WTC11 (cell line): Measurements from ENCODE around the gene METTL4. TPM values are rescaled to one million over a fixed set of nuclear protein-coding genes. Genes with fewer than 3 reads are reported as not detected.

Experiments used
- ATAC-seq: fragments of 200-7000 bp; cut with Tn5 transposase; 2 replicates; pipeline ENCODE4 v1.10.0; 2021; ENCODE audit warnings: mild to moderate bottlenecking, moderate library complexity
- CTCF ChIA-PET: fragments of 300-600 bp; sonication (Branson Sonifier 250); formaldehyde crosslinking; loops from one replicate; lab custom pipeline; 2021; ENCODE audit warnings: antibody characterized with exemption; lab: Charles Lee
- POLR2A ChIA-PET: fragments of 350-600 bp; sonication (Branson Sonifier 250); formaldehyde crosslinking; loops from one replicate; lab custom pipeline; 2021; ENCODE audit warnings: antibody characterized with exemption; lab: Charles Lee
- DNase-seq: peaks from one replicate; pipeline ENCODE4 v3.0.0; 2021; ENCODE audit warnings: low spot score
- H3K27ac Mint-ChIP-seq: 2 replicates; pipeline ENCODE4 v1.8.0; 2021; ENCODE audit warnings: mixed read lengths
- H3K27me3 Mint-ChIP-seq: 2 replicates; pipeline ENCODE4 v1.8.0; 2021; ENCODE audit warnings: low read depth, mild to moderate bottlenecking, moderate library complexity, mixed read lengths
- H3K36me3 Mint-ChIP-seq: 2 replicates; pipeline ENCODE4 v1.8.0; 2021; ENCODE audit warnings: mixed read lengths
- H3K4me1 Mint-ChIP-seq: 2 replicates; pipeline ENCODE4 v1.8.0; 2022; ENCODE audit warnings: mixed read lengths
- H3K4me3 Mint-ChIP-seq: 2 replicates; pipeline ENCODE4 v1.8.0; 2021; ENCODE audit warnings: mild to moderate bottlenecking, moderate library complexity, mixed read lengths
- H3K9me3 Mint-ChIP-seq: 2 replicates; pipeline ENCODE4 v1.8.0; 2021; ENCODE audit warnings: mixed read lengths
- AFF4 ChIP-seq: sonication (generic); formaldehyde crosslinking; IDR thresholded peaks from 2 replicates; pipeline ENCODE4 v1.8.1; 2023; ENCODE audit warnings: mild to moderate bottlenecking, missing genetic modification reagents, borderline replicate concordance
- AR ChIP-seq: fragments of 250-450 bp; sonication (Bioruptor Pico); IDR thresholded peaks from 2 replicates; pipeline ENCODE4 v1.9.0; 2021; ENCODE audit warnings: mild to moderate bottlenecking
- ATF1 ChIP-seq: sonication (generic); formaldehyde crosslinking; IDR thresholded peaks from 2 replicates; pipeline ENCODE4 v1.8.1; 2023; ENCODE audit warnings: mild to moderate bottlenecking, moderate library complexity, missing genetic modification reagents
- ATF2 ChIP-seq: sonication (generic); formaldehyde crosslinking; IDR thresholded peaks from 2 replicates; pipeline ENCODE4 v1.8.1; 2022; ENCODE audit warnings: low read depth, missing genetic modification reagents, borderline replicate concordance
- ATF6 ChIP-seq: sonication (generic); formaldehyde crosslinking; IDR thresholded peaks from 2 replicates; pipeline ENCODE4 v1.8.1; 2023; ENCODE audit warnings: mild to moderate bottlenecking, missing genetic modification reagents
- CREB1 ChIP-seq: sonication (generic); formaldehyde crosslinking; IDR thresholded peaks from 2 replicates; pipeline ENCODE4 v1.8.0; 2023; ENCODE audit warnings: mild to moderate bottlenecking, missing genetic modification reagents
- FOXJ3 ChIP-seq: sonication (generic); formaldehyde crosslinking; IDR thresholded peaks from 2 replicates; pipeline ENCODE4 v1.9.0; 2021; ENCODE audit warnings: missing genetic modification reagents, mild to moderate bottlenecking, borderline replicate concordance
- GABPB1 ChIP-seq: sonication (generic); formaldehyde crosslinking; IDR thresholded peaks from 2 replicates; pipeline ENCODE4 v1.8.1; 2023; ENCODE audit warnings: mild to moderate bottlenecking, missing genetic modification reagents
- MLX ChIP-seq: sonication (generic); formaldehyde crosslinking; IDR thresholded peaks from 2 replicates; pipeline ENCODE4 v1.8.1; 2023; ENCODE audit warnings: mild to moderate bottlenecking, missing genetic modification reagents, moderate library complexity
- NFATC4 ChIP-seq: fragments of 250-450 bp; sonication (Bioruptor Pico); IDR thresholded peaks from 2 replicates; pipeline ENCODE4 v1.9.0; 2021; ENCODE audit warnings: mild to moderate bottlenecking
- NR3C1 ChIP-seq: sonication (generic); formaldehyde crosslinking; conservative IDR thresholded peaks from 2 replicates; pipeline ENCODE4 v1.8.1; 2023; ENCODE audit warnings: low read depth, mild to moderate bottlenecking, missing genetic modification reagents
- OVOL2 ChIP-seq: fragments of 250-450 bp; sonication (Bioruptor Pico); IDR thresholded peaks from 2 replicates; pipeline ENCODE4 v1.9.0; 2021; ENCODE audit warnings: mild to moderate bottlenecking, borderline replicate concordance
- TEAD4 ChIP-seq: sonication (generic); formaldehyde crosslinking; IDR thresholded peaks from 2 replicates; pipeline ENCODE4 v1.8.0; 2022; ENCODE audit warnings: mild to moderate bottlenecking, missing genetic modification reagents
- ZMAT4 ChIP-seq: fragments of 250-450 bp; sonication (Bioruptor Pico); IDR thresholded peaks from 2 replicates; pipeline ENCODE4 v1.9.0; 2021; ENCODE audit warnings: mild to moderate bottlenecking
- ZNF263 ChIP-seq: sonication (generic); formaldehyde crosslinking; IDR thresholded peaks from 2 replicates; pipeline ENCODE4 v1.8.1; 2022; ENCODE audit warnings: low read depth, mild to moderate bottlenecking, moderate library complexity, missing genetic modification reagents
- ZNF416 ChIP-seq: fragments of 250-450 bp; sonication (Bioruptor Pico); IDR thresholded peaks from 2 replicates; pipeline ENCODE4 v1.9.0; 2021; ENCODE audit warnings: mild to moderate bottlenecking, inconsistent platforms
- ZNF425 ChIP-seq: fragments of 250-450 bp; sonication (Bioruptor Pico); conservative IDR thresholded peaks from 2 replicates; pipeline ENCODE4 v1.9.0; 2021; ENCODE audit warnings: mild to moderate bottlenecking
- ZNF671 ChIP-seq: fragments of 250-450 bp; sonication (Bioruptor Pico); IDR thresholded peaks from 2 replicates; pipeline ENCODE4 v1.8.0; 2021; ENCODE audit warnings: mild to moderate bottlenecking
- total RNA-seq: library from RNA; stranded (reverse); gene quantifications from 3 replicates; pipeline ENCODE4 v1.2.3, GENCODE V29; 2021

Gene METTL4
- total RNA-seq, 1 experiment from 2014 or later, result 9.8 TPM

GRCh38 chr18:2497797-2498196 is 73.5 kb downstream of the METTL4 start (continued):
- TF ChIP-seq ATF6 (CRISPR knock-in tag) (no peak), MLX (CRISPR knock-in tag) (no peak), ZMAT4 (no peak)

- no peak for ATAC-seq
- no peaks in the 10 kb centered on the region for H3K36me3 Mint-ChIP-seq
- TF ChIP-seq ATF2 (CRISPR knock-in tag), result no peak
- no peak for TF ChIP-seq ZNF671 (CRISPR knock-in tag)
- no peak for TF ChIP-seq ZNF263
- no peak for TF ChIP-seq ZNF425 (CRISPR knock-in tag)
- TF ChIP-seq OVOL2 (CRISPR knock-in tag), result no peak
- TF ChIP-seq AFF4, result no peak
- no peak for TF ChIP-seq FOXJ3 (CRISPR knock-in tag)
- no peak for TF ChIP-seq NFATC4 (CRISPR knock-in tag)
- TF ChIP-seq ZNF416 (CRISPR knock-in tag), result no peak
- TF ChIP-seq AR, result no peak
- TF ChIP-seq CREB1 (CRISPR knock-in tag), result no peak
- no peak for TF ChIP-seq ATF6 (CRISPR knock-in tag)
- no peak for TF ChIP-seq GABPB1 (CRISPR knock-in tag)
- no peak for TF ChIP-seq NR3C1 (CRISPR knock-in tag)
- no peak for TF ChIP-seq ATF1 (CRISPR knock-in tag)
- TF ChIP-seq TEAD4 (CRISPR knock-in tag), result no peak
Measured at GRCh38 chr18:2495381-2495780, 75.9 kb downstream of the METTL4 start.

More at GRCh38 chr18:2495381-2495780, 75.9 kb downstream of the METTL4 start:
- H3K4me3 Mint-ChIP-seq, result no peak overlapping the region
- H3K27ac Mint-ChIP-seq, result no peak overlapping the region
- peaks cover 8% of the 10 kb centered on the region for H3K4me1 Mint-ChIP-seq
- no peaks in the 10 kb centered on the region for H3K27me3 Mint-ChIP-seq
- CTCF ChIA-PET, result no interaction called here
- POLR2A ChIA-PET, result no interaction called here
- peaks cover 3% of the 10 kb centered on the region; the same call in 1 of the 2 replicates for H3K9me3 Mint-ChIP-seq
- DNase-seq, result no peak
